ENCODE results near the gene PTGIR. TPM values are rescaled to one million over a fixed set of nuclear protein-coding genes. Genes with fewer than 3 reads are reported as not detected.
A peak's percentile ranks its signal among the peaks of the same experiment; 100 is the strongest.

PTGIR gene
- polyA plus RNA-seq, 2 of the 4 experiments (the other 2 are of a cell fraction) = 0.06 TPM; not detected in 1

DNA sequence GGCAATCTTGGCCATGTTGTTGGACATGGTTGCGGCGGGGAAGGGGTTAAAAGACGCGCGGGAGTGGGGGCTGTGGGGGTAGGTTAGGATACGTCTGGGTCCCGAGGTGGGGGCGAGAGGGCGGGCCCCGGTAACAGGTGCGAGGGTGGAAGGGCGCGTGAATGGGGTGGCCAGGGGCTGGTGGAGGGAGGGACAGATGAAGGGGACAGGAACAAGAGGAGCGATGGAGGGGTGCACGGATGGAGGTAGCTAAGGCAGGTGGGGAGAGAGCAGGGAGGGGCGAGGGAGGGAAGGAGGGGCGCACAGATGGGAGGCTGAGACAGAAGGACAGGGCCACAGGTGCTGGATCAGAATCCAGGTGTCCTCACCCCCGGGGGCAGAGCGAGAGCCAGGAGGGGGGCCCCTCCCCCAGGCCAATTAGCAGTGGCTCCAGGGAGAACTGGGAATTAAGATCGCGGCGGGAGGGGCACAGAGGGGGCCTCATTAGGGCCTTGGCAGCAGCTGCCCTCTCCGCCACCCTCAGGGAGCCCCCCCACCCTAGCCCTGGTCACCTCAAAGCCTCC lies 9.8 kb upstream of the PTGIR start:
- H3K4me1 ChIP-seq = peaks cover 26% of the 10 kb centered on the region
- no peak for ATAC-seq
- no peak for DNase-seq (ENCODE audit: low read depth in 1 of 2, low spot score in 1 of 2)
- H3K4me3 ChIP-seq = peak overlapping the region; percentile 53
- peak overlapping the region; percentile 100 for H3K4me2 ChIP-seq
- peak overlapping the region; percentile 48 to 69; a peak in 5 of 6 replicates for H3K27ac ChIP-seq
- ChIA-PET POLR2A (no interaction called here), CTCF (interaction anchor here (0.9 to 28.7 kb wide), 4 partner anchors 27 to 356 kb away, joined by 3 to 737 read pairs (median 103); partner anchors contain the start of genes CALM3 and DACT3)
- 16% methylated on average over 13 of the region's 23 CpGs for WGBS (ENCODE audit: missing lambda C conversion rate)
- FAIRE-seq = no peak
- H3K9me3 ChIP-seq = no peaks in the 10 kb centered on the region
- TF ChIP-seq EHF (CRISPR knock-in tag; IDR thresholded peaks at IDR 0.05) (no peak), POLR2AphosphoS2 (conservative IDR thresholded peaks at IDR 0.05; ENCODE audit: low read length) (no peak), TP53 (CRISPR knock-in tag; IDR thresholded peaks at IDR 0.05) (no peak), HOXA7 (CRISPR knock-in tag; IDR thresholded peaks at IDR 0.05) (no peak), ZC3H11A (IDR thresholded peaks at IDR 0.05) (no peak), NR3C1 (IDR thresholded peaks at IDR 0.05) (no peak), MAZ (IDR thresholded peaks at IDR 0.05; ENCODE audit: borderline replicate concordance, low read depth, low read length) (no peak)

GRCh38 chr19:46634045-46634655 lies 9.3 kb upstream of the PTGIR start:
- 3% methylated on average over 22 of the region's 38 CpGs for WGBS (ENCODE audit: missing lambda C conversion rate)
- H3K4me2 ChIP-seq = peak overlapping the region; percentile 100
- ATAC-seq = peak; percentile 31 to 75
- ChIA-PET CTCF (interaction anchor here (0.9 to 28.7 kb wide), 5 partner anchors 27 to 357 kb away, joined by 3 to 737 read pairs (median 6); partner anchors contain the start of genes CALM3 and DACT3), POLR2A (interaction anchor here (0.6 kb wide), 1 partner anchor 33 kb away, joined by 3 read pairs; the partner anchor contains the start of gene CALM3)
- peaks cover 21% of the 10 kb centered on the region for H3K4me1 ChIP-seq
- peak; percentile 96 to 97 for DNase-seq (ENCODE audit: low read depth in 1 of 2, low spot score in 1 of 2)
- no peaks in the 10 kb centered on the region for H3K9me3 ChIP-seq
- peak overlapping the region; percentile 53 for H3K4me3 ChIP-seq
- no peak for TF ChIP-seq TP53 (CRISPR knock-in tag; IDR thresholded peaks at IDR 0.05)
- TF ChIP-seq ESRRA (IDR thresholded peaks at IDR 0.05; ENCODE audit: borderline replicate concordance, low read length) = no peak
- TF ChIP-seq, protein P1, sequence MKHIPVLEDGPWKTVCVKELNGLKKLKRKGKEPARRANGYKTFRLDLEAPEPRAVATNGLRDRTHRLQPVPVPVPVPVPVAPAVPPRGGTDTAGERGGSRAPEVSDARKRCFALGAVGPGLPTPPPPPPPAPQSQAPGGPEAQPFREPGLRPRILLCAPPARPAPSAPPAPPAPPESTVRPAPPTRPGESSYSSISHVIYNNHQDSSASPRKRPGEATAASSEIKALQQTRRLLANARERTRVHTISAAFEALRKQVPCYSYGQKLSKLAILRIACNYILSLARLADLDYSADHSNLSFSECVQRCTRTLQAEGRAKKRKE (CRISPR knock-in tag; IDR thresholded peaks at IDR 0.05; ENCODE audit: low read depth) = no peak
- TF ChIP-seq MAZ (IDR thresholded peaks at IDR 0.05; ENCODE audit: borderline replicate concordance, low read depth, low read length) = 0 out of 2 replicates have a peak, but pooled peaks have one; percentile 8
- no peak for TF ChIP-seq RARB (CRISPR knock-in tag; IDR thresholded peaks at IDR 0.05)
- TF ChIP-seq MYC (IDR thresholded peaks at IDR 0.05; ENCODE audit: borderline replicate concordance, low read length) = 0 out of 2 replicates have a peak, but pooled peaks have one; percentile 47
- no peak for TF ChIP-seq EP300 (IDR thresholded peaks at IDR 0.05)
- TF ChIP-seq, protein P2, sequence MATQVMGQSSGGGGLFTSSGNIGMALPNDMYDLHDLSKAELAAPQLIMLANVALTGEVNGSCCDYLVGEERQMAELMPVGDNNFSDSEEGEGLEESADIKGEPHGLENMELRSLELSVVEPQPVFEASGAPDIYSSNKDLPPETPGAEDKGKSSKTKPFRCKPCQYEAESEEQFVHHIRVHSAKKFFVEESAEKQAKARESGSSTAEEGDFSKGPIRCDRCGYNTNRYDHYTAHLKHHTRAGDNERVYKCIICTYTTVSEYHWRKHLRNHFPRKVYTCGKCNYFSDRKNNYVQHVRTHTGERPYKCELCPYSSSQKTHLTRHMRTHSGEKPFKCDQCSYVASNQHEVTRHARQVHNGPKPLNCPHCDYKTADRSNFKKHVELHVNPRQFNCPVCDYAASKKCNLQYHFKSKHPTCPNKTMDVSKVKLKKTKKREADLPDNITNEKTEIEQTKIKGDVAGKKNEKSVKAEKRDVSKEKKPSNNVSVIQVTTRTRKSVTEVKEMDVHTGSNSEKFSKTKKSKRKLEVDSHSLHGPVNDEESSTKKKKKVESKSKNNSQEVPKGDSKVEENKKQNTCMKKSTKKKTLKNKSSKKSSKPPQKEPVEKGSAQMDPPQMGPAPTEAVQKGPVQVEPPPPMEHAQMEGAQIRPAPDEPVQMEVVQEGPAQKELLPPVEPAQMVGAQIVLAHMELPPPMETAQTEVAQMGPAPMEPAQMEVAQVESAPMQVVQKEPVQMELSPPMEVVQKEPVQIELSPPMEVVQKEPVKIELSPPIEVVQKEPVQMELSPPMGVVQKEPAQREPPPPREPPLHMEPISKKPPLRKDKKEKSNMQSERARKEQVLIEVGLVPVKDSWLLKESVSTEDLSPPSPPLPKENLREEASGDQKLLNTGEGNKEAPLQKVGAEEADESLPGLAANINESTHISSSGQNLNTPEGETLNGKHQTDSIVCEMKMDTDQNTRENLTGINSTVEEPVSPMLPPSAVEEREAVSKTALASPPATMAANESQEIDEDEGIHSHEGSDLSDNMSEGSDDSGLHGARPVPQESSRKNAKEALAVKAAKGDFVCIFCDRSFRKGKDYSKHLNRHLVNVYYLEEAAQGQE (IDR thresholded peaks at IDR 0.05) = no peak
- no peak for FAIRE-seq
- peak overlapping the region; percentile 48 to 69; a peak in 5 of 6 replicates for H3K27ac ChIP-seq

DNA sequence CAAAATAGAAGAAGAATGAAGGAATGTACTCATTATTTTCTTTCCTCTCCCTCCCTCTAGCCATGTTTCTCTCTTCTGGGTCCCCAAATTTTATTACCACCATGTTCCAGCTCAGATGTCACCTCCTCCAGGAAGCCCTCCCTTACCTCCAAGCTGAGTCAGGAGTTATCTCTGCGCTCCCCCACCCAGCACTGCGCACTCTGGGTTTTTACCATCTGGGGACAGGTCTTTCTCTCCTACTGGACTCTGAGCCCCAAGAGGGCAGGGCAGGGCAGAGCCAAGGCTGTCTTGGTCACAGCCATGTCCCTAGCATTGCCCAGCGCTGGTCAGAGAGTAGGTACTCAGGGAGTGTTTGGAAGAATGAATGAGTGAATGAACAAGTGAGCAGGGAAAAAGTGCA lies 8.2 kb upstream of the PTGIR start:
- no peaks in the 10 kb centered on the region for H3K9me3 ChIP-seq
- WGBS (ENCODE audit: missing lambda C conversion rate) = 78% methylated on average over 3 of the region's 3 CpGs
- ATAC-seq = no peak
- ChIA-PET POLR2A (no interaction called here), CTCF (interaction anchor here (1.1 to 28.7 kb wide), 5 partner anchors 26 to 358 kb away, joined by 4 to 737 read pairs (median 7); partner anchors contain the start of genes CALM3 and DACT3)
- no peak for DNase-seq (ENCODE audit: low read depth in 1 of 2, low spot score in 1 of 2)
- TF ChIP-seq ZNF302 (CRISPR knock-in tag; IDR thresholded peaks at IDR 0.05) (no peak), HES2 (IDR thresholded peaks at IDR 0.05) (no peak), SMC3 (IDR thresholded peaks at IDR 0.05) (no peak), MAZ (IDR thresholded peaks at IDR 0.05; ENCODE audit: borderline replicate concordance, low read depth, low read length) (no peak), CEBPB (IDR thresholded peaks at IDR 0.05) (no peak), ZFP36 (IDR thresholded peaks at IDR 0.05; ENCODE audit: borderline replicate concordance, partially characterized antibody) (peak; percentile 88), RARB (CRISPR knock-in tag; IDR thresholded peaks at IDR 0.05) (no peak)
- no peak overlapping the region for H3K27ac ChIP-seq
- FAIRE-seq = no peak
- peak overlapping the region; percentile 51; the same call in 1 of the 3 replicates for H3K4me3 ChIP-seq
- H3K4me1 ChIP-seq = peaks cover 18% of the 10 kb centered on the region
- H3K4me2 ChIP-seq = peak overlapping the region; percentile 100

Measured in A549 (cell line).